ENCODE measurements around the gene TOMM70. TPM values are rescaled to one million over a fixed set of nuclear protein-coding genes. Genes with fewer than 3 reads are reported as not detected.
A peak's percentile ranks its signal among the peaks of the same experiment; 100 is the strongest.
"Not testable (repeated sequence)": the region's sequence is repeated elsewhere in the genome, so short reads cannot be mapped to it uniquely, and the experiment has no call there.

The TOMM70 gene
- total RNA-seq, 4 donors from 2014 or later = 51.9 to 58.0 (median 53.5) TPM

- WGBS, 2 donors = 89 to 90% methylated on average over 5 of the region's 5 CpGs
- TF ChIP-seq, protein P1, sequence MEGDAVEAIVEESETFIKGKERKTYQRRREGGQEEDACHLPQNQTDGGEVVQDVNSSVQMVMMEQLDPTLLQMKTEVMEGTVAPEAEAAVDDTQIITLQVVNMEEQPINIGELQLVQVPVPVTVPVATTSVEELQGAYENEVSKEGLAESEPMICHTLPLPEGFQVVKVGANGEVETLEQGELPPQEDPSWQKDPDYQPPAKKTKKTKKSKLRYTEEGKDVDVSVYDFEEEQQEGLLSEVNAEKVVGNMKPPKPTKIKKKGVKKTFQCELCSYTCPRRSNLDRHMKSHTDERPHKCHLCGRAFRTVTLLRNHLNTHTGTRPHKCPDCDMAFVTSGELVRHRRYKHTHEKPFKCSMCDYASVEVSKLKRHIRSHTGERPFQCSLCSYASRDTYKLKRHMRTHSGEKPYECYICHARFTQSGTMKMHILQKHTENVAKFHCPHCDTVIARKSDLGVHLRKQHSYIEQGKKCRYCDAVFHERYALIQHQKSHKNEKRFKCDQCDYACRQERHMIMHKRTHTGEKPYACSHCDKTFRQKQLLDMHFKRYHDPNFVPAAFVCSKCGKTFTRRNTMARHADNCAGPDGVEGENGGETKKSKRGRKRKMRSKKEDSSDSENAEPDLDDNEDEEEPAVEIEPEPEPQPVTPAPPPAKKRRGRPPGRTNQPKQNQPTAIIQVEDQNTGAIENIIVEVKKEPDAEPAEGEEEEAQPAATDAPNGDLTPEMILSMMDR (IDR thresholded peaks at IDR 0.05) = no peak
- no peak for TF ChIP-seq POLR2A (IDR thresholded peaks at IDR 0.05)
- Histone ChIP-seq H3K9me3 (no peaks in the 10 kb centered on the region), H3K4me3 (replicated peaks in 1 of 3) (no peak overlapping the region), H3K27me3 (no peaks in the 10 kb centered on the region), H3K27ac (no peak overlapping the region), H3K4me1 (no peaks in the 10 kb centered on the region), H3K36me3 (peaks cover 30 to 39% of the 10 kb centered on the region in 2 donors)
- no peak for DNase-seq
- intact Hi-C loops (cut with DNase I) = no loop called here
These were observed 52.2 kb downstream of the TOMM70 start for GRCh38 chr3:100348727-100349126.

DNA sequence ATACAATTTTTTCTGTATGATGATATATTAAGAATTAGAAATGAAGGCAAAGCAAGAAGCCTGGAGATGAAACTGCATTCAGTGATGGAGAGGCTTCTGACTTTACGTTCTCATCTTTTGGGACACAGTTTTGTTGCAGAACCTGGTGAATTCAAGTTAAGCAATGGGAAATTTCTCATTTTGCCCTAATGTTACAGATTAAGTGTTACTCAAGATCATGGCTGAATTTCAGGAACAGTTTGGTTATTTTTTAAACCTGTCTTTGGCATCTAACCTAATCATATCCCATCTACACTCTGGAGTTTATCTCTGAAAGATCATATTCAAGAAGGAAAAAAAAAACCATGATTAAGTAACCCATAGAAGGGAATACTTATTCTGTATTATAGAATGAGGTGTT is 60.4 kb downstream of the TOMM70 start:
- H3K9me3 ChIP-seq = no peaks in the 10 kb centered on the region
- DNase-seq = no peak
- H3K36me3 ChIP-seq = peaks cover 21 to 22% of the 10 kb centered on the region in 2 donors
- H3K27me3 ChIP-seq = no peaks in the 10 kb centered on the region
- WGBS, 2 donors = 94 to 100% methylated on average over 1 of the region's 1 CpG
- peaks cover 2 to 5% of the 10 kb centered on the region in 2 donors for H3K4me1 ChIP-seq
- TF ChIP-seq POLR2A (IDR thresholded peaks at IDR 0.05) = no peak
- TF ChIP-seq, protein P1 (IDR thresholded peaks at IDR 0.05) = no peak
- intact Hi-C loops (cut with DNase I) = no loop called here
- no peak overlapping the region for H3K4me3 ChIP-seq (replicated peaks in 1 of 3)
- H3K27ac ChIP-seq = no peak overlapping the region

DNA sequence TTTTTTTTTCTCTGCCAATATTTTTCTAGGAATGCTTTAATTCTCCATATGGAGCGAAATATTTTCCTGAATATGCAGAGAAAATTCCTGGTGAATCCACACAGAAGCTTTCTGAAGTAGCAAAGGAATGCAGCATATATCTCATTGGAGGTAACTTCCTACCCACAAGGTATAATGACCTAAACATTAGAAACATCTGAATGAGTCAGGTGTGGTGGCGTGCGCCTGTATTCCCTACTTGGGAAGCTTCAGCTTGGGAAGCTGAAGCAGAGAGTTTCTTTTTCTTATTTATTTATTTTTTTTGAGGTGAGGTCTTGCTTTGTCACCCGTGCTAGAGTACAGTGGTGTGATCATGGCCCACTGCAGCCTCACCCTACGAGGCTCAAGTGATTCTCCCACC is 61.1 kb downstream of the TOMM70 start:
- WGBS, 2 donors = 93 to 96% methylated on average over 5 of the region's 5 CpGs
- intact Hi-C loops (cut with DNase I) = no loop called here
- no peak for DNase-seq
- no peaks in the 10 kb centered on the region for H3K9me3 ChIP-seq
- no peak overlapping the region for H3K27ac ChIP-seq
- no peak overlapping the region for H3K4me3 ChIP-seq (replicated peaks in 1 of 3)
- peaks cover 4 to 7% of the 10 kb centered on the region in 2 donors for H3K4me1 ChIP-seq
- H3K27me3 ChIP-seq = no peaks in the 10 kb centered on the region
- H3K36me3 ChIP-seq = peaks cover 21 to 22% of the 10 kb centered on the region in 2 donors
- TF ChIP-seq, protein P1 (IDR thresholded peaks at IDR 0.05) = no peak

DNA sequence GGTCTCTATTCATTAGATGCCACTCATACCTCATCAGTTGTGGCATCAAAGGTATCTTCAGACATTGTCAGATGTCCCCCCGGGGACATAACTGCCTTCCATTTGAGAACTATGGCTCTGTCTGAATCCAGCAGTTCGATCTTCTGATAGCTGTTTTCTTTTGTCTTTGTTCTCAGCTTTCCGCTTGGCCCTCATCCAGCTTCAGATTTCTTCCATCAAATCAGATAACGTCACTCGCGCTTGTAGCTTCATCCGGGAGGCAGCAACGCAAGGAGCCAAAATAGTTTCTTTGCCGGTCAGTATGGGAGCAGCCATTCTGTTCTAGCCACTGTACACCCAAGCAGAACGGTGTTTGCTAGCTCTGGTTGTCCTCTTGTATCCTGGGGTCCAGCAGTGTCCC is 62.0 kb downstream of the TOMM70 start:
- TF ChIP-seq POLR2A (IDR thresholded peaks at IDR 0.05) = no peak
- TF ChIP-seq, protein P1 (IDR thresholded peaks at IDR 0.05) = no peak
- no peaks in the 10 kb centered on the region for H3K9me3 ChIP-seq
- H3K4me3 ChIP-seq (replicated peaks in 1 of 3) = no peak overlapping the region
- peaks cover 4 to 7% of the 10 kb centered on the region in 2 donors for H3K4me1 ChIP-seq
- H3K27me3 ChIP-seq = no peaks in the 10 kb centered on the region
- H3K36me3 ChIP-seq = peaks cover 21 to 22% of the 10 kb centered on the region in 2 donors
- 90 to 93% methylated on average over 10 of the region's 10 CpGs for WGBS, 2 donors
- no peak for DNase-seq
- intact Hi-C loops (cut with DNase I) = no loop called here
- H3K27ac ChIP-seq = no peak overlapping the region

DNA sequence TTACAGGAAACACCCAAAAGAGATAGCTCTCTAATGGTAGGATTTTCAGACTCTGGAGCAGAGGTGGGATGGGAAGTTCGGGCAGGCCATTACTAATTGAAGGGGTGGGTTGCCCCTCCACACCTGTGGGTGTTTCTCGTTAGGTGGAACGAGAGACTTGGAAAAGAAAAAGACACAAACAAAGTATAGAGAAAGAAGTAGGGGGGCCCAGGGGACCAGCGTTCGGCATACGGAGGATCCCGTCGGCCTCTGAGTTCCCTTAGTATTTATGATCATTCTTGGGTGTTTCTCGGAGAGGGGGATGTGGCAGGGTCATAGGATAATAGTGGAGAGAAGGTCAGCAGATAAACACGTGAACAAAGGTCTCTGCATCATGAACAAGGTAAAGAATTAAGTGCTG is 64.7 kb downstream of the TOMM70 start:
- H3K4me3 ChIP-seq (replicated peaks in 1 of 3); H3K27ac ChIP-seq; H3K4me1 ChIP-seq; H3K9me3 ChIP-seq; H3K27me3 ChIP-seq; intact Hi-C loops (cut with DNase I); DNase-seq: not testable (repeated sequence)
- H3K36me3 ChIP-seq = peaks cover 11 to 13% of the 10 kb centered on the region in 2 donors
- 94 to 95% methylated on average over 10 of the region's 10 CpGs for WGBS, 2 donors

- intact Hi-C loops (cut with DNase I) = no loop called here
- 84 to 86% methylated on average over 11 to 13 of the region's 14 CpGs for WGBS, 2 donors
These were observed 65.5 kb downstream of the TOMM70 start for GRCh38 chr3:100335434-100335833.

More at GRCh38 chr3:100335434-100335833, 65.5 kb downstream of the TOMM70 start:
- no peak for DNase-seq
- peaks cover 4 to 7% of the 10 kb centered on the region in 2 donors for H3K4me1 ChIP-seq
- TF ChIP-seq, protein P1 (IDR thresholded peaks at IDR 0.05) = no peak
- no peak for TF ChIP-seq POLR2A (IDR thresholded peaks at IDR 0.05)
- H3K27me3 ChIP-seq = no peaks in the 10 kb centered on the region
- peaks cover 8% of the 10 kb centered on the region in 2 donors for H3K36me3 ChIP-seq
- peak overlapping the region in 2 of 3 donors; percentile 67 to 79 for H3K27ac ChIP-seq
- no peaks in the 10 kb centered on the region for H3K9me3 ChIP-seq
- H3K4me3 ChIP-seq (replicated peaks in 1 of 3) = peak overlapping the region in 2 of 3 donors; percentile 56 to 61

Data from thyroid gland (tissue), 4 donors.